Kidney capillary endothelial cell (primary cell): ENCODE results near the gene ABCF2.

Experiments
- DNase-seq: peaks from one replicate; pipeline ENCODE4 v3.0.0-alpha.2; 2018; ENCODE audit warnings: low spot score

ABCF2 gene

DNA sequence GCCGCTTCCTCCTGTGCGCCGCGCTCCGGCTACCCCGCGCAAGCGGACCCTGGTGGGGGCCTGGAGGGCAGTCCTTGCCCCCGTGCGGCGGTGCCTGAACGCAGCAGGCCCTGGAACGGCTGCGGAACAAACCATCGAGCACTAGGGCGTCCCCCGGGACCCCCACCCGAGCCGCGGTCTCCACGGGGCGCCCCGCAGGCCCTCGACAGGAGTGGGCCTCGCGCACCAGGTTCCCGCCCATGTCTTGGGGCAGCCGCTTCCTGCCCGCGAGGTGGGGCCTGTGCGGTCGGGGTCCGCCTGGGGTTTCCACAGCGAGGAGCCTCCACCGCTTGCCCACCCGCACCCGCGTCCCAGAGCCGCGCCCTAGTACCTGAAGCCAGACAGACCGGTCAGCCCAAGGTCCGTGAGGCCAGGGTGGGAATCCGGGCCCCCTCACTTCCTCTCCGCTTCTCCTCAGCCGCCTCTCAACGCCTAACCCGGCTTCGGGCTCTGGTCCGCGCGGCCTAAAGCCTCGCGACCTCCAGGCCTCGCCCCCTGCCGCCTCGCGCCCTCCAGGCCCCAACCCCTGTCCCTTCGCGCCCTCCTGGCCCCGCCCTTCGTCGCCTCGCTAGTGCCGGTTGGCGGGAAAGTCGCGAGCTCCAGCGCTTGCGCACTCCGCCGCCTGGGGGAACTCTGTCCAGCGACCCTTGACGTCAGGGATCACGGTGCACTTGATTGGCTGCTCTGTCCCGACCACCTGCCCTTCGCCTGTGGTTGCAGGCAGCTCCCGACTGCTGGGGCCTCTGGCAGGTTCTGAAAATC is 52.6 kb downstream of the ABCF2 start:
- no peak for DNase-seq

DNA sequence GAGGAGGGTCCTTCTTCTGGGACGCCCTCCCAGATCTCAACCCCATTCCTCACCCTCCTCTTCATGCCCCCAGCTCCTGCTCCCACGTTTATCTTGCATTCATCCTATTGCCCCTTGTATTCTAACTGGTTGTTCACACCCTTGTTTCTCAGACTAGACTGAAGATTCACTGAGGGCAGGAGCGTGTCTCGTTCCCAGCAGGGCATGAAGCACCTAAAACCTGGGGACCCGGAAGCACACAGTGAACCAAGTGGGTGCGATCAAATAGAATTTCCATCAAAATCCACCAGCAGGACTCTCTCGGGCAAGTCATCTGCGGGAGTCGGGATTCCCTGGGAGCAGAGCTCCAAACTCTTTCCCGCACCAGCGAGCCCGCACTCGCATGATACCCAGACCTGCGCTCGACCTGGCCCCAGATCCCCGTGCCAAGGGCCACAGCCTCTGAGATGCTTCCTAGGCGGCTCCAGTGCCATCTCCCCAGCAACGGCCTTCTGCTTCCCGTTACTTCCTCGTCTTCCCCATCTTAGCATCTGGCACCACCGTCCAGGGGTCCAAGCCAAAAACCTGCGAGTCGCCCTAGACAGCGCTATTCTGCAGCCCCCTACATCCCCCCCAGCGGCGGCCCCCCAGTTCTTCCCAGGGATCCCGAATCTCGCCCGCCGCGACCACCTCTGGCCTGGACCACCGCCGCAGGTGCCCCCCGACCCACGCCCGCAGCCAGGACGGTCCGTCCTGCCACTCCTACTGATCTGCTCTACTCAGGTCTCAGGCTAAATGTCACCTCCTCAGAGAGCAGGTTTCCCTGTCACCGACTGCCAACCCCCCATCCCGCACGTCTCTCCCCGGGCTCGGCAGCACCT is 53.4 kb downstream of the ABCF2 start:
- no peak for DNase-seq

DNA sequence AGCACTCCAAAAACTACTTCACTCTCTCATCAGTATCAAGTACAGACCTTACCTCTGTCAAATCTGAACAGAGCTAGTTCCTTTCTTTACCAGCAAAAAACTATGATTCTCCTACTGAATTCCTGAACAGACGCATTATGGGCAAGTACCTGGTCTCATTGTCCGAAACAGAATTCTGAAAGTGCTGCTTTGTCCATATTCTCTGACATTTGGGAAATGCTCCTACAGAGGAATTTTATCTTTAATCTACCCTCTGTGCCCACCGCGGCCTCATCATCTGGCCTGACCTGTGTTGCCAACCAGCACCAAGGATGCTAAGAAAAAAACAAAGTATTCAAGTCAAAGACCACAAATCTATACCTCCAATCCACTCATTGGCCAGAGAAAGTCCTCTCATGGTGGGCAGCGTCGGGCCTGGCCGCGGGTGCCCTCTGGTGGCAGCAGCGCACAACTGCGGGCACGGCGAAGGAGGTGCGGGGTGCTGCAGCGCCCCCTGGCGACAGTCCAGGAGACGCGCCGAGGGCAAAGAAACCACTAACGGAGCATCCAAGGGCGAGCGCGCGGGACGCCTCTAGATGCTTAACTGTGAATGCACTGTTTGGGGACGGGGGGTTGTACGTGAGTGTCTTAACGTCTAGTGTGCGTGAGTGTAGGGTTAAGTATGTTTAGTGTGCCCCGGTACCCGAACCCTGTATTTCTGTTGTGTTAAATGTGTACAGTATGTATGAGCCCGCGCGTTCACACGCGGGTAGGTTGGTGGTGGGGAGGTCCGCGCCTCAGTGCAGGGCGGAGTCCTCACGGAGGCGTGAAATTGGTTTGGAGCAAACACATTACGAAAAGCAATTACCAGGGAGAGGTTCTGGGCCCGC is 54.5 kb downstream of the ABCF2 start:
- peak; percentile 77 for DNase-seq

DNA sequence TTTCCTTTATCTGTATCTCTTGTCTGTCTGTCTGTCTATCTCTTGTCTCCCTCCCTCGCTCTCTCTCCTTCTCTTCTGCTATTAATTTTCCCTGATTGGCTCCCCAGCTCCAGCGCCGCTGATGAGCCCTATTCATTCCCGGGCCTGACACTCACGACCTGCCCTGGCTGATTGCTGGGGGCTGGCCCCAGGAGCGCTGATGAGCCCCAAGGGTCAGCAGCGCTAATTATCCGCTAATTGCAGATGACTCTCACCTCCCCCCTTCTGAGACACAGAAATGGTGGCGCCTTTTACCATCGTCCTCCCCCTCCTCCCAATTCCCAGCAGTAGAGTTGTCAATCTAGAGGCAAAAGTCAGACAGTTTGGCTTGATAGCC is 58.2 kb downstream of the ABCF2 start:
- no peak for DNase-seq

DNA sequence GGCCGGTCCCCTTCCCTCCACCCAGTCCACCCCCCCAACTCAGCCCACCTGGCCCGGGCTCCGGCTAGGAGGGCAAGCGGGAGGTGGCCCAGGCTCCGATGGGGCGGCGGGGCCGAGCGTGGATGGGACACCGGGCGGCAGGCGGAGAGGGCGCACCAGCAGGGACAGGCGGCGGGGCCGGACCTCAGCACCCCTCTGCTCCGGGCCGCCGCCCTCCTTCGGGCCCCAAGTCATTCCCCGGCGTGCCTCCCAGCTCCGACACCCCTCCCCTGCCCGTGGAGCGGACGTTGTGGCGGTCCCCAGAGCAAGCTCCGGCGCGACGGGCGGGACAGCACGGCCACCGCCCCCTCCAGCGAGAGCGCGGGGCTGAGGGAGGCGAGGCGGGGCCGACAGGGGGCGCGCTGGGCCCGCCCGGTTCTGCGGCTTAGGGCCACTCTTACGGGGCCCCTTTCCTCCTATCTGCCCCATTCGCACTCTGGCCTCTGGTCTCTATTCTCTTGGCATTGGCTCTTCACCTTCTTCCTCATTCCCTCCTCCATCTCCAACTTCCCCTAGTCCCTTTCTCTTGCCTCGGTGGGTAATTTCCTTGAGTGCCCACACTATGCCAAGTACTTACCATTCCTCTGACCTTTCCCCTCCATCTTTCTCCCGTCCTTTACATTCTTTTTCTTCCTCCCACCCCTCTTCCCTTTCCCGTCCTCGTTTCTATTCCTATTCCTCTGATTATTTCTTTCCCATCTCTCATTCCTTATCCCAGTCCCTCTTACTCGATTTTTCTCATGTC is 58.8 kb downstream of the ABCF2 start:
- DNase-seq = no peak

DNA sequence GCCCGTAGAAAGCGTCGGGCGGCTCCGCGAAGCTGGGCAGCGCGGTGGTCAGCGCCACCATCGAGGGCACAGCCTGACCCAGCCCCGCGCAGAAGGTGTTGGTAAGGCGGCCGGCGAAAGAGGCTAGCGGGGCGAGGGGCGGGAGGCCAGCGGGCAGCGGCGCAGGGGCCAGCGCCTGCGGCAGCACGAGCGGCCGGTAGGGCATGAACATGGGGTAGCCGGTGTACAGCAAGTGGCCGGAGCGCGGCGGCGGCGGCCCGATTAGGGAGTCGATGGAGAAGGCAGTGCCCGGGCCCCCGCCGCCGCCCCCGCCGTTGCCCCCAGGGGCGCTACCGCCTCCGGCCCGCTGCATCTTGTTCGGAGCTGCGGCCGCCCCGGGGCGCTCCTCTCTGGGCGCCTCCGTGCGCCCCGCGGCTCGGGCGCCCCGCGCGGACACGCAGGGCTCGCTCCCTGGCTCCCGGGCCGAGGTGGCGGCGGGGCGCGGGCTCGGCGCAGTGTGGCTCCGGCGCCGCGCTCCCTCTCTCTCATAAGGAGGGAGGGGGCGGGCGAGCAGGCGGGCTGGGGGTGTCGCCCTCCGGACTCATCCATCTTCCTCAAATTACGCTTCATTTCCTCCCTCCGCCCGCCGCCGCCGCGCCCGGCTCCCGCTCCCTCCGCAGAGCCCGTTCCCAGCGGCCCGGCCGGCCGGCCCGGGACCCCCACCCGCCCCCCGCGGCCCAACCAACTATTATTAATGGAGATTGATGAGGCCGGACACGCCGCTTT is 59.6 kb downstream of the ABCF2 start, which contains the start of gene GBX1:
TSS of gene GBX1 (minus strand) at position 498 of the 765 bp plus-strand sequence. CDS start at position 352, 146 bp downstream.
- no peak for DNase-seq

DNA sequence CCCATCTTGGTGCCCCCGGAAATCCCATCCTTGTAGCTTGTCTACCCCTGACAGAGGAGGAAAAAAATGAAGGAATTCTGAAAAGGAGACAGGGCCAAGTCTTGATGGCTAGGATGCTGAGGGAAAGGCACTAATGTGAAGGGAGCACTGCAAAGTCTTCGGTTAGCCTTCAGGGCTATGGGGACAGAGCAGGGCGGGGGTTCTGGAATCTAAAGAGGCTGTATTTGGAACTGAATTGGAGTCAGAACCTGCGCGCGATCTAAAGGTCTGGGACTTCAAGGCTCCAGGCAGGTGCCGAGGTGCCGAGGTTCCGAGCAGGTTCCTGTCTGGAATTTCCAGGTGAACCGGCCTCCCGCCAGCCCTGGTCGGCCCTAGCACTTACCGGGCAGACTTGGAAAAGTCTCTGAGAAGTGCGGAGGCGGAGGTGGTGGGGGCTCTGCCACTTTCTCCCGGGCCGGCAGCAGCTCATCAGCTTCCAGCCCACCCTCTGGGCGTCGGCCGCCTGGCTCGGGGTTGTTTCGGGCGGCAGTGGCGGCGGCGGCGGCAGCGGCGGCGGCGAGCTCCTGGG is 60.3 kb downstream of the ABCF2 start:
- DNase-seq = no peak
